Frontal cortex (tissue), 4 donors: ENCODE results near the gene SPTBN1. TPM values are rescaled to one million over a fixed set of nuclear protein-coding genes. Genes with fewer than 3 reads are reported as not detected.
A peak's percentile ranks its signal among the peaks of the same experiment; 100 is the strongest.

Source experiments
- DNase-seq, 2 donors: peaks; one replicate each; pipeline ENCODE4 v3.0.0; 2012; ENCODE audit warnings: low spot score in 2 of 2
- FAIRE-seq: peaks from 2 replicates; lab custom pipeline; 2012; peaks lifted over from hg19 to GRCh38; lab: Jason Lieb, UNC
- total RNA-seq: library from RNA; depleted of rRNA; stranded (reverse); fragments of >200 nt; gene quantifications from one replicate; pipeline ENCODE4 v1.2.3, GENCODE V29; 2014
- donor health status: control.
- donor health status: control.
- donor health status: control.

The SPTBN1 gene
- total RNA-seq, 1 donor from 2014 or later, result 449 TPM

GRCh38 chr2:54704238-54704637, 248.1 kb downstream of the SPTBN1 start:
- no peak for DNase-seq
- no peak for FAIRE-seq

GRCh38 chr2:54704688-54705605, 248.8 kb downstream of the SPTBN1 start:
- FAIRE-seq (peak; percentile 98), DNase-seq (peak in 1 of 2 donors; percentile 51)

- FAIRE-seq (no peak), DNase-seq (no peak)
Measured at GRCh38 chr2:54706622-54707021, 250.5 kb downstream of the SPTBN1 start.

GRCh38 chr2:54708584-54709335, 252.6 kb downstream of the SPTBN1 start:
- DNase-seq (no peak), FAIRE-seq (no peak)

- DNase-seq, result no peak
- FAIRE-seq, result no peak
Measured at GRCh38 chr2:54709336-54709809, 253.2 kb downstream of the SPTBN1 start.

- DNase-seq, result no peak
- FAIRE-seq, result no peak
Measured at GRCh38 chr2:54710216-54710615, 254.1 kb downstream of the SPTBN1 start.

- DNase-seq (no peak), FAIRE-seq (no peak)
Measured at GRCh38 chr2:54712516-54712915, 256.4 kb downstream of the SPTBN1 start.

- no peak for FAIRE-seq
- no peak for DNase-seq
Measured at GRCh38 chr2:54714996-54715395, 258.9 kb downstream of the SPTBN1 start.

GRCh38 chr2:54716375-54716774, 260.2 kb downstream of the SPTBN1 start:
- no peak for DNase-seq
- no peak for FAIRE-seq

GRCh38 chr2:54720563-54720962, 264.4 kb downstream of the SPTBN1 start:
- no peak for DNase-seq
- FAIRE-seq, result no peak

Other genes with a start within 250 kb of the SPTBN1 start
- not detected for gene TSPYL6, start 200.1 kb upstream of the SPTBN1 start, total RNA-seq